ENCODE data around the gene PPP1R15B. TPM values are rescaled to one million over a fixed set of nuclear protein-coding genes. Genes with fewer than 3 reads are reported as not detected.
A peak's percentile ranks its signal among the peaks of the same experiment; 100 is the strongest.

The PPP1R15B gene
- total and polyA plus RNA-seq, 12 donors, result 6.8 to 58.9 (median 41.8) TPM

DNA sequence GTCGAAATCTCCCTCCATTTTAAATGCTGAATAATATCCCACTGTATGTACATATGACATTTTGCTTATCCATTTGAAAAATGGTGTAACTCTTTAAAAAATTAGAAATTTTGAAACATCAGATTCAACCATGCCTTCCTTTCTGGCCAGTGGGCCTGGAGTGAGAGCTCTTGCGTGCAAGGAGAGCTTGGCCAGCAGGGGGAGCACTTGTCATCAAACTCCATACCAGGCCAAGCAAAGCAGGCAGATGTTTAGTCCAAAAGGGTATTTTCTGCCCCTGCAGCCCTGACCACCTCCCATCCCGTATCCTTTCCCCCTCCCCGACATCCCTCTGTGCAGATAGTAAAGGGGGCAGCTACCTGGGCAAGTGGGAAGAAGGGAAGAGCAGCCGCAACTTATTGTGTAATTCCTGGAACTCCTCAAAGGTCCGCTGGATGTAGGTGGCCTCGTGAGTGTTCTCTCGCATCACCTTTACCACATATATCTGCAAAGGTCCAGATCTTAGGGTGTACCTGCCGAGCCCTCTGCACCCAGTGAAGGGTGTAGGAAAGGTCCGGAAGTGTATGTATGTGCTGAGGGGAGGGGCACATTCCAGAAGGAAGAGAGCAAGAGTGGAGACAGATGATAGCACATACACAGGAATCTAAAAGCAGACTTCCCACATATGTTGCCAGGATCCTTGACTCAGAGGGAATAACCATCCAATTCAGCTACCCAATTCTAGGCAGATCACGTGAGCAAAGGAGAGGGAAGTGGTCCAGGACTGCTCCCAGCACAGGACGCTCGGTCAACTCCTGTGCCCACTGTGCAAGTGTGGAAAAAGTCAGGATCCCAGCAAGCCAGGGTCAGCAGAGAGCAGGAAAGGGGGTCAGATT lies 19.9 kb upstream of the PPP1R15B start:
- TF ChIP-seq, protein P1, sequence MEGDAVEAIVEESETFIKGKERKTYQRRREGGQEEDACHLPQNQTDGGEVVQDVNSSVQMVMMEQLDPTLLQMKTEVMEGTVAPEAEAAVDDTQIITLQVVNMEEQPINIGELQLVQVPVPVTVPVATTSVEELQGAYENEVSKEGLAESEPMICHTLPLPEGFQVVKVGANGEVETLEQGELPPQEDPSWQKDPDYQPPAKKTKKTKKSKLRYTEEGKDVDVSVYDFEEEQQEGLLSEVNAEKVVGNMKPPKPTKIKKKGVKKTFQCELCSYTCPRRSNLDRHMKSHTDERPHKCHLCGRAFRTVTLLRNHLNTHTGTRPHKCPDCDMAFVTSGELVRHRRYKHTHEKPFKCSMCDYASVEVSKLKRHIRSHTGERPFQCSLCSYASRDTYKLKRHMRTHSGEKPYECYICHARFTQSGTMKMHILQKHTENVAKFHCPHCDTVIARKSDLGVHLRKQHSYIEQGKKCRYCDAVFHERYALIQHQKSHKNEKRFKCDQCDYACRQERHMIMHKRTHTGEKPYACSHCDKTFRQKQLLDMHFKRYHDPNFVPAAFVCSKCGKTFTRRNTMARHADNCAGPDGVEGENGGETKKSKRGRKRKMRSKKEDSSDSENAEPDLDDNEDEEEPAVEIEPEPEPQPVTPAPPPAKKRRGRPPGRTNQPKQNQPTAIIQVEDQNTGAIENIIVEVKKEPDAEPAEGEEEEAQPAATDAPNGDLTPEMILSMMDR (IDR thresholded peaks at IDR 0.05), result peak; percentile 80 to 97 (median 86)
- no peak for TF ChIP-seq POLR2A (IDR thresholded peaks at IDR 0.05)
- H3K36me3 ChIP-seq (replicated peaks in 1 of 2), result peaks cover 0 to 29% of the 10 kb centered on the region in 2 donors
- 55 to 67% (median 61%) methylated on average over 11 to 13 of the region's 13 CpGs for WGBS, 4 donors
- H3K27me3 ChIP-seq, result no peaks in the 10 kb centered on the region
- peaks cover 0 to 19% of the 10 kb centered on the region in 2 donors for H3K4me1 ChIP-seq (replicated peaks in 1 of 2)
- H3K4me3 ChIP-seq, result no peak overlapping the region
- peak overlapping the region in 1 of 5 donors; percentile 40 for H3K27ac ChIP-seq
- DNase-seq, result peak; percentile 78 to 94 (median 89)
- intact Hi-C loops (cut with DNase I), result no loop called here
- no peaks in the 10 kb centered on the region for H3K9me3 ChIP-seq (replicated peaks in 1 of 3)

DNA sequence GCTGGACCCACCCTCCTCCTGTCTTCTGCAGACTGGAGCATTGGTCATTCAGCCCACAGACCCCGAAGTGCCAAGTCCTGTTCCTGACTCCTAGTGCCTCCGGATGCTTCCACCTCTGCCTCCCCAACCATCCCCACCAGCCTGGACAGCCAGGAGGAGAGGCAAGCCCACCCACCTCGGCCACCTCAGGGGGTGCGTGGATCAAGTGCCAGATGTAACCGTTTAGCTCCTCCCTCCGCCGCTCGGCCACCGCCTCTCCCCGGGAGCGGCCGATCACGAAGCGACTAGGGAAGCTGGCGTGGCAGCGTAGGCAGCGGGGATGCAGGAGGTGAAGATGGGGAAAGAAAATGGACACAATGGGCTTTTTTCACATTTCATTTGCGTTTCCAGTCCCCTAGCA lies 18.1 kb upstream of the PPP1R15B start:
- peaks cover 4 to 16% of the 10 kb centered on the region in 2 donors for H3K4me1 ChIP-seq (replicated peaks in 1 of 2)
- TF ChIP-seq, protein P1 (IDR thresholded peaks at IDR 0.05), result no peak
- TF ChIP-seq POLR2A (IDR thresholded peaks at IDR 0.05), result no peak
- DNase-seq, result peak in 1 of 7 donors; percentile 22
- H3K36me3 ChIP-seq (replicated peaks in 1 of 2), result peaks cover 0 to 32% of the 10 kb centered on the region in 2 donors
- WGBS, 4 donors, result 86 to 92% (median 90%) methylated on average over 18 of the region's 18 CpGs
- no peak overlapping the region for H3K4me3 ChIP-seq
- intact Hi-C loops (cut with DNase I), result no loop called here
- H3K9me3 ChIP-seq (replicated peaks in 1 of 3), result no peaks in the 10 kb centered on the region
- H3K27me3 ChIP-seq, result no peaks in the 10 kb centered on the region
- no peak overlapping the region for H3K27ac ChIP-seq

DNA sequence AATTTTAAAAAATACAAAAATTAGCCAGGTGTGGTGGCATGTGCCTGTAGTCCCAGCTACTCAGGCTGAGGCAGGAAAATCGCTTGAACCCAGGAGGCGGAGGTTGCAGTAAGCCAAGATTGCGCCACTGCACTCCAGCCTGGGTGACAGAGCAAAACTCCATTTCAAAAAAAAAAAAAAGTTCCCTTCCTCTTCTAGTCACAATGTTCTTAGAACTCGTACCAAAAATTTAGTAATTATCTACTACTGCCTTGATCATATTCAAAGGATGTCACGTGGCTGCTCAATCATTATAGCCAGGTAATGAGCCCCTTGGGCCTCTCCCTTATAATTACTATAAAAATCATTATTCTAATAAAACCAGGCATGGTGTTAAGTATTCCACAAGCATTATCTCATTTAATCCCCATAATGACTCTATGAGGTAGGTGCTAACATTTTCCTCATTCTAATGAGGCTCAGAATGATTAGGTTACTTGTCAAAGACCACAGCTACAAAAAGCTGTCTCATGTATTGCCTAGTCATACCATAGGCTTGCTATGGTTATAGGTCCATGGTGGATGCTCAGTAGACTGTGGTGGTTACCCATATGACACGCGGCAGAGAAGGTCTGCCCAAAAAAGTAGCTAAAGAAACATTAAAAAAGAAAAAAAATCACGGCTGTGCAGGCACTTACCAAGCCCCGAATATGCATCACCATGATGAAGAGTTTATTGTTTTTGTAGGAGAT lies 15.5 kb upstream of the PPP1R15B start:
- intact Hi-C loops (cut with DNase I), result no loop called here
- no peaks in the 10 kb centered on the region for H3K9me3 ChIP-seq (replicated peaks in 1 of 3)
- H3K36me3 ChIP-seq (replicated peaks in 1 of 2), result peaks cover 0 to 14% of the 10 kb centered on the region in 2 donors
- no peak overlapping the region for H3K4me3 ChIP-seq
- H3K27me3 ChIP-seq, result no peaks in the 10 kb centered on the region
- 87 to 90% (median 88%) methylated on average over 9 of the region's 9 CpGs for WGBS, 4 donors
- peak overlapping the region in 3 of 5 donors; percentile 74 to 81 (median 74) for H3K27ac ChIP-seq
- H3K4me1 ChIP-seq (replicated peaks in 1 of 2), result peaks cover 12 to 24% of the 10 kb centered on the region in 2 donors
- DNase-seq, result peak in 2 of 7 donors; percentile 21 to 44
- TF ChIP-seq, protein P1 (IDR thresholded peaks at IDR 0.05), result no peak
- no peak for TF ChIP-seq POLR2A (IDR thresholded peaks at IDR 0.05)

DNA sequence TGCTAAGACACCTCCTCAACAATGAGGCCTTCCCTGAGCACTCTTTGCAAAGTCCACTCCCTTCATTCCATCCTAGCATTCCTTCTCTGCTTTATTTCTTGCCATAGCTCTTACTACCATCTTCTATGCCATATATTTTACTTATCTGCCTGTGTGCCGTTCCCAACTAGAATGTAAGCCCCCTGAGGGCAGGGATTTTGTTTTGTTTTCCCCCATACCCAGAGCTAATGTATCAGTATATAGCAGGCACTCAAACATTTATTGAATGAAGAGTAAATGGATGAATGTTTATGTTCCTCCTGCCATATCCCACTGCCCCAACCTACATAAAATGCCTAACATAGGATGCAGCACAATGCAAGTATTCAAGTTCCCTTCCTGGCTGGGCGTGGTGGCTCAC lies 14.9 kb upstream of the PPP1R15B start:
- no peaks in the 10 kb centered on the region for H3K9me3 ChIP-seq (replicated peaks in 1 of 3)
- TF ChIP-seq, protein P1 (IDR thresholded peaks at IDR 0.05), result no peak
- TF ChIP-seq POLR2A (IDR thresholded peaks at IDR 0.05), result no peak
- H3K4me3 ChIP-seq, result peak overlapping the region in 1 of 4 donors; percentile 4
- peaks cover 0 to 7% of the 10 kb centered on the region in 2 donors for H3K36me3 ChIP-seq (replicated peaks in 1 of 2)
- intact Hi-C loops (cut with DNase I), result no loop called here
- WGBS, 4 donors, result 79 to 90% (median 84%) methylated on average over 2 of the region's 2 CpGs
- H3K27ac ChIP-seq, result peak overlapping the region; percentile 47 to 81 (median 74)
- DNase-seq, result peak in 1 of 7 donors; percentile 20
- peaks cover 12 to 24% of the 10 kb centered on the region in 2 donors for H3K4me1 ChIP-seq (replicated peaks in 1 of 2)
- H3K27me3 ChIP-seq, result no peaks in the 10 kb centered on the region
